Left cardiac atrium (tissue), 2 donors: ENCODE results near the gene KCNG3. TPM values are rescaled to one million over a fixed set of nuclear protein-coding genes. Genes with fewer than 3 reads are reported as not detected.

Experiments used
- total RNA-seq, 2 donors: library from RNA; stranded (reverse); fragmentation: NEBNext Ultra II Directional; extraction: Animal tissue kit (Norgen Biotek cat#: 25700); gene quantifications; one replicate each; pipeline ENCODE4 v1.2.1, GENCODE V29; 2021
- donor health status: DM: no; HTN: yes; CAD: no; lungs with severe emphysema.
- donor health status: DM: yes; HTN: yes; CAD: no.

KCNG3 gene
- total RNA-seq, 2 donors from 2014 or later = not detected

Other genes with a start within 250 kb of the KCNG3 start
- 100 to 1,000 TPM in 1 of 2 donors, 10 to 100 TPM in 1; 86.7 to 101 TPM for gene COX7A2L, start 132.8 kb downstream of the KCNG3 start, total RNA-seq
- gene MTA3, start 74.7 kb upstream of the KCNG3 start, total RNA-seq = 10 to 100 TPM; 20.9 to 21.8 TPM